ENCODE data around the gene IFIT1.
"Not testable (repeated sequence)": the region's sequence is repeated elsewhere in the genome, so short reads cannot be mapped to it uniquely, and the experiment has no call there.

The IFIT1 gene

DNA sequence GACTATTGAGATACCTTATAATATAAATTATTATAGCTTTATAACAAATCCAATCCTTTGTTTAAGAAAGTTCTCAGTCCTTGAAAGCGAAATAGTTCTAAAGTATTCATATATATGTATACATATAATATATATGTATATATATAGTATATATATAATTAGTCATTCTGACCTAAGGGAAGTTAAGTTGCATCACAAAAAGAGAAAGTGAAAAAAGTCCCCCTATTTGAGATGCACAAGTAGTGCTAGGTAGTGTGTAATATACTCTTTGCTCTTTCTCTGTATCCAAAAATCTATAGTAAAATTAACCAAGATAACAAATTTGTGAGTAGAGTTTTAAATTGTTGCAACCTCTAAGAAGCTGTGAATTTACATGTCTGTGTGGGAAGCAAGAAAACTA is 27.9 kb upstream of the IFIT1 start:
- DNase-seq (ENCODE audit: low spot score), result no peak

DNA sequence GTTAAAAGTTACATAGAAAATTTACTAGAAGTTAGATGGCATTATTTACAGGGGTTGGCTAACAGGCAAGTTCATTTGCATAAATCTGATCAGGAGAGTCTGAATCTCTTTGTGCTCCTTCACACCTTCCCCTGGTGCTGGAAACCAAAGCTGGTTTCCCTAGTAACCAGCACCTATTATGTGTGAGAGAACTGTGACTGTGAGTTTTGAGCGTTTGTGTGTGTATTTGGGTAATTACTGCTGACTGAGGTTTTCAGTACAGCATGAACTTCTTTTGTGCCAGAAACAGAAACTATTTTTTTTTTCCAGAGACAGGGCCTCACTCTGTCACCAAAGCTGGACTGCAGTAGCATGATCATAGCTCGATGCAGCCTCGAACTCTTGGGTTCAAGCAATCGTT is 24.9 kb upstream of the IFIT1 start:
- DNase-seq (ENCODE audit: low spot score), result peak; percentile 73

DNA sequence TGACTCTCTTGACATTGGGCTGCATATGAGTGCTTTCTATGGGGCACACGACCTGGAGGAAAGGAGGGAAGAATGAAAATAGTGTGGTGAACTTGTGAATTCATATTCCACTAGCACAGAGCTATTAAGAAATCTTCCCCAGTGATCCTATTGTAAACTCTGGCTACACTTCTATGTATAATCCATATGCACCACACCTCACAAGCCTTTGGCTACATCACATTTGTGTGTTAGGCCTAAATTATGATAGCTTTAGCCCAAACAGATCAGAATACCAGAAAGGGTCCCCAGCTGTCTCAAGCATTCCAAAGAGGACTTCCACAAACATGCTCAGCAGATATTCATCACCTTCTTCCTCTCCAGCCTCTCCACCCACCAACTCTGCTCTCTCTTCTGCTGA is 24.3 kb upstream of the IFIT1 start:
- DNase-seq (ENCODE audit: low spot score), result no peak

DNA sequence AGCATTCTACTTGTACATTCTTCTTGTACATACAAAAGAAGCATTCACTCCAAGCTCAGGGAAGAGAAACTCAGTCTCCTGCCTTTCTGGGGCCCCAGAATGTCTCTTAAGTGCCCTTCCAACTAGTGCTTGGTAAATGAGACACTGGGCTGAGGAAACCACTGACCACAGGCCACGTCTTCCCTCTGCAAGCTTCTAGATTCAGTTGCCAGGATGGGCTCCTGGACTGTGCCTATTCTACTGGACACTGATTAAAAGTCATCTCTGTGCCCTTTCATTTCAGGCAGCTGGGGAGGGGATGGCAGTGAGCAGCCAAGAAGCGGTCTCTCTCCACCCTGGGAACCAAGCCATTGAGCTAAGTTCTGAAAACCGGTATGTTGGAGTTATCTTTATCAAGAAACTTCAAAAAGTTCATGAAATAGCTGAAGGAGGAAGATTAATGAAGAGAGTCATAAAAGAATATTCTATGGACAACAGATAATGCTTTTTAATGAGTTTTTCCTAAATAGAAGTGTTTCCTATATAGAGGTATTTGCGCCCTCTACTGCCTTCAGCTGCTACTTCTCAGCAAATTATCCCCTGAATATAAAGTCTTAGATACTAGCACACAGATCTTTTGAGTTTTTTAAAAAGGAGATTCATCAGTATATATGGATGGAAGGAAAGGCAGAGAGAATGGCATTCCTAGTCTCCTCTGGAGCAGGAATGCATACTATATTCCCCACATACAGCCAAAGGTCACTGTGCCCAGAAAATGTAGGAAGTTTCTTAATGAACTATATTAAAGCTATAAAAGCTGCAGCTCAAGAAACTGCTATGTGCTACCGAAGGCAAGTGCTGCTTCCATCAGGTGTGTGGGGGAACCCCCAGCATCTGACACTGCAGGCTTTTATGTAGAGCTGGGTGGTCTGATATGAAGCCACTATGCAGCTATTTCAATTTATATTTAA is 23.0 kb upstream of the IFIT1 start:
- peak; percentile 74 for DNase-seq (ENCODE audit: low spot score)

DNA sequence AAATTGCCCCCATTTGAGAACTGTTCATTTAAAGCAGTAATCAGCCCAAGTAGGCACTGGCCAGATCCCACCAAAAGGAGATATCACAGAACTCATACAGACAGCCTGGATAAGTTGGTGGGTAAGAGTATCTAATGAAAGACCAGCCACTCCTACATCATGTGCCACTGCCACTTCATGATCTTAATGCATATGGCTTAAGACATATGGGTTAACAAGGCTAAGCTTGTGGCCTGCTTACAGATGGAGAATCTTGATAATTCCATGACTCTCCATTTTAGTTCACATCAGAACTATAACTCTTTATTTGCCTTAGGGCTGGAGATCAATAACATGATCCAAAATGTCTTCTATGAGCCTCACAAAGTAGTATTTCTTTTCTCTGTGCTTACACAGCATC is 21.3 kb upstream of the IFIT1 start:
- no peak for DNase-seq (ENCODE audit: low spot score)

DNA sequence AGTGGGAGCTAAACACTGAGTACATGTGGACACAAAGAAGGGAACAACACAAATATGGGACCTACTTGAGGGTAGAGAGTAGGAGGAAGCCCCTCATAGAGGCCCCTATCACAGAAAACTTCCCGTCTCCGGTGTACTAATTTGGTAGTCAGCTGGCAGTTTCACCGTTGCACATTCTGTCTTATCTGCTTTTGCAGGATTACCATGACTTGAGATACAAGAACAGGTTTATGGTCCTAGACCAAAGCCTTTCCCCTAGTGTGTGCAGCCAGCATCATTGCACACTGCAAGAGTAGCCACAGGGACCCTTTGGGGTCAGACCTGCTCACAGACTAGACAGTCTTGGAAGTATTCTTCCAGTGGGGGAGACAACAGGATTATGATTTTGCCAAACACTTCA is 20.4 kb upstream of the IFIT1 start:
- no peak for DNase-seq (ENCODE audit: low spot score)

DNA sequence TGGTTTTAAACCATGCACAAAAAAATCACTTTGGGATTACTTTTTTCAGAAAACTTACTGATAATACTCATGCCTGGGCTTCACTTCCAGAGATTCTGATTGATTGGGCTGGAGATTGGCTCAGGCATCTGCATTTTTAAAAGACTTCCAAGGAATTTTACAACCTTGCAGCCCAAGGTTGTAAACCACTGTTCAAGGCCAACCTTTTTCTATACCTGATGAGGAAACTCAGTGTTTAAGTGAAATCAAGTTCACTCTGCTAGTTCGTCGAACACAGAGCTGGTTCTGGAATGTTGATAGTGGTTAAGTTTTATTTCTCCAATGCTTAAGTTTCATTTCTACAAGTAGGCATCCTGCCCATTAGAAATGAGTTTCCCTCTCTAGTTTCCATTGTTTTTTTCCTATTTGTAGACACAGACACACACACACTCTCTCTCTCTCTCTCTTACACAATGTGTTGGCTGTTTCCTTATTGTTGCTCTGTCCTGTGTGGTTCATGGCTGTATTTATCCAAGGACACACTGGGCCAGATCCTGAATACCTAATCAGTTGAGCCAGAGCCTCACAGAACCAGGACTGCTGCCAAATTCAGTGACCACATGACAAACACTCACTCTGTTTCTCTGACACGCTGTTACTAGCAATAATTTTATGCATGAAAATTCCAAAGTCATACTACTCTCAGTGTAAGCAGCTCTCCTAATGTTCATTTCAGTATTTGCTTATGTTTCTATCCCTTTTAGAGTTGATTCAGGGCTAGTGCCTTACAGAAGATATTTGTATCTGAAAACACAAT is 18.3 kb upstream of the IFIT1 start:
- peak; percentile 98 for DNase-seq (ENCODE audit: low spot score)

DNA sequence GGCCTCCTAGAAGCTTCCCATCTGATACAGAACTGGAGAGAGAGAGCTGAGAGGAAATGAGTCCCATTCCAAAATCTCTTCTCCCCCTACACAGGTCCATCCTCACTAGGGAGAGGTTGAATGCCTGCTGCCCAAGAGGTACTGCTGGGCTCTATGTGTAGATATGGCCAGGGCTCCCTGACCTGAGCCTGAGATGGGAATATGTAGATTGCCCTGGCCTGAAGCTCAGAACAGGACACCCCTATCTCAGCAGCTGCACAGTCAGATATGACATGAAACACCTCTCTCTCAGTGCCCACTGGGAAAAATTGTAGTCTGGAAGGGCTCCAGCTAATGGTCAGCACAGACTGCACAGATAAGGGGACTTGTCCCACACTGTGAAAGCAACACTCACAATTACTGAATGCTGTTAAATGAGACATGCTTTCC is 17.7 kb upstream of the IFIT1 start:
- peak; percentile 34 for DNase-seq (ENCODE audit: low spot score)

DNA sequence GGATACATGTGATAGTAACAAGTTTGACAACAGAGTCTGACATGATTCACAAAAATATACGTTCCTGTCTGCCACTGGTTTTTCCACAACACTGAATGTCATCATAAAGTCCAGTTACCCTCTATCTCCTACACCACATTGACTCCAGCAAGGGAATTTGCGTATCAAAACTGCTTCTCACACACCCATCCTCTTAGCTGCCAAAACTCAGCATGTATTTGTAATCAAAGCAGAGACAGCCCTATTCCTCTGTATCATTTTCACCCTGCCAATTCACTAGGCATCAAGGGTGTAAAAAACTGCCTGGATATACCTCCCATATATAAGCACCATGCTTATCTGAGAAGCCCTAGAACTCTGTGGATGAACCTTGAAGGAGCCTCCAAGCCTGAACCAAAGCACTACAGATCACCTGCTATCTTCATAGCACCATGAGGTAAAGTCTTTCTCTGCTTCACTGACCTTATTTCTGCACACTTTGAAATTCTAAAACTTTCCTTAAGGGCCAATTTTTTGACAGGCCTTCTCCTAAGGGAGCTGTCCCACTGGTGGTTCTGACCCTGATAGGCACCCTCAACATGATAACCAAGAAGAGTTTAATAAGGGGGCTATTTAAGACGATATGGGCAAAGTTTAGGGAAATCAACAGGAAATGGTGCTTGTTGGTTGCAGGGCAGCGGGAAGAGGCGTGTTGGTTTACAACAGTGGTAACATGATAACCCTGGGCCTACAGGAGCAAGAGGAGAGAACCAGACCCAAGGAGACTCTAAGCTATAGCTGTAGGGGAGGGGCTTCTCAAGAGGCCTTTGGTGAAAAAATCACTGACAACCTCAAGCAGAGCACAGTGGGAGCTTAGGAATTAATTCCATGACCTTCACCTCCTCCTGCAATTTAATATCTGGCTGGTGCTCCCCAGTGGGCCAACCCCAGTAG is 14.5 kb upstream of the IFIT1 start, which contains the start of gene IFIT1B:
Gene IFIT1B (plus strand): TSS at position 352 of the 933 bp plus-strand sequence. CDS start 80 bp downstream, at position 432.
- DNase-seq (ENCODE audit: low spot score), result no peak

DNA sequence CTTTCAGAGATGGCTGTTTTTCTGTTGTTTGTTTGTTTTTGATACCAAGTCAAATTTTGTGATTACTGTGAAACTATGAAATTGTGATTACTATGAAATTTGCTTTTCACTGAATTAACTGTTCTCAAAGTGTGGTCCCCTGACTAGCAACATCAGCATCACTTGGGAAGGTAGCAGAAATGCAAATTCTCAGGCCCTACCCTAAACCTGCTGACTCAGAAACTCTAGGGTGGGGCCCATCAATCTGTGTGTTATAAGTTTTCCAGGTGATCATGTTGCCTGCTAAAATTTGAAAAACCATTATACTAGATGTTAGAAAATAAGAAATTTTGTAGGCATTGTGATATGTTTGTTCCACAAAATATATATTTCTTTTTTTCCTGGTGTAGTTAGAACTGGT is 13.3 kb upstream of the IFIT1 start:
- no peak for DNase-seq (ENCODE audit: low spot score)

DNA sequence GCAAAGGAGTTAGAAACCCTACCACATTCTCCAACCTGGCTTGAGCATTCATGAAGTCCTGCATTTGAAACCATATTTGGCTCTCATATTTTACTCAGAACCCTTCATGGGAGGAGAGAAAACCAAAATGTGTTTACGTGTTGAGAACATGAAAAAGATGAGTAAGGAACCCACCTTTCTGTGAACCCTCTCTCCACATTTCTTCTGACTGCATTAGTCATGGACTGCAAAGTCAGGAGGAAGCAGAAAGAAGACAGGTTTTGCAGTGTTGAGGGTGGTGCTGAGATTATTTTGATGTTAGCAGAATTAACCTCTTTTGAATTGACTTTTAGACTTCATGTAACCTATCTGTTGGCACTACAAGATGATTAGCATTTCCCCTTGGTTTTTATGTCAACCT is 9.7 kb upstream of the IFIT1 start:
- no peak for DNase-seq (ENCODE audit: low spot score)

DNA sequence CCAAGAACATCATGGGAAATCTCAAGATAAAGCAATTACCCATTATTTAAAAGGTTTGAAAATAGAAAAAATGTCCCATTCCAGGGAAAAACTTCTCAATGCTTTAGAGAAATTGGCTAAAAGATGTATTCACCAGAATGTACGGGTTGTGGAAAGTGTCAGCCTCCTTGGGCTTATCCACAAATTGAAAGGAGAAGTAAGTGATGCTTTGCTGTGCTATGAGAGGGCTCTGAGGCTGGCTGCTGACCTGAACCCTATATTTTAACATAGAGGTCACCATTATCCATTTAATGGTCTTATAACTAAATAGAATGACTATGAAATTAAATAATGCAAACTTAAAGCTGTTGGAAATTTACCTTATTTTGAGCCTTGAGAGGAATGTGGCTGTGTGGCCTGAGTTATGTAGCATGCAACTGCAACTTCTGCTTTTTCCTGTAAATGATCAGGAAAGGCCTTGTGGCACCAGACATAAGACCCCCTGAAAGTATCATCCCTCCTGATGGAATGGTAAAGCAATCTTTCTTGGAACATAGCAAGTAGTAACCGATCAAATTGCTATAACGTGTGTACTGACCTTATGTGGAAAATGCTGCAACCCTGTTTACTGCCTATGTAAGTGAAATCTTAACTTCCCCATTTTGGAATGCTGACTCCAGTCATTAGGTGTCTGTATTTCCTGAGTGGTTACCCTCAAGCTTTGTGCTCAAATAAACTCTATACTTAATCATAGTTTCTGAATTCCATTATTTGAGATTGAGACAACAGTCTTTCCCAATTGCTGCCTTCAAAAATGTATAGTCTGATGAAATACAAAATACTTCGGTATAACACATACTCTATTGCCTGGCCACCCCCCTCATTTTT is 7.7 kb upstream of the IFIT1 start:
- DNase-seq (ENCODE audit: low spot score), result peak; percentile 31

DNA sequence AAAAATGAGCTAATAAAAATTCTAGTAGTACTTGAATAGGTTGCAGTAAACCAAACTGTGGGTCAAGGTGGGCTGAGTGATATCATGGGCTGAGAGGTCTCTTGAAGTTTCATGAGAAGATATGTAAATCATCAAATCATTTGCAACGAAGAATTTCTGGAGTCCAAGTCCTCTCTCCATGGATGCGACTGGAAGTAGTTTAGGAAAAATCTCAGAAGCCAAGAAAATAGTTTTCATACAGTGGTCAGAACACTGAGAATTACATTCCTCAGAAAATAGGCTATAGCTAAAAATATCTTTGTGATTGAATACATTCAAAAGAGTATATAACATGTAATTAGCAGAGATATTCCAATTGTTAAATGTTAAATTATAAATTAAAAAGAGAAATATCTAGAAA is 3.6 kb upstream of the IFIT1 start:
- DNase-seq (ENCODE audit: low spot score), result no peak

DNA sequence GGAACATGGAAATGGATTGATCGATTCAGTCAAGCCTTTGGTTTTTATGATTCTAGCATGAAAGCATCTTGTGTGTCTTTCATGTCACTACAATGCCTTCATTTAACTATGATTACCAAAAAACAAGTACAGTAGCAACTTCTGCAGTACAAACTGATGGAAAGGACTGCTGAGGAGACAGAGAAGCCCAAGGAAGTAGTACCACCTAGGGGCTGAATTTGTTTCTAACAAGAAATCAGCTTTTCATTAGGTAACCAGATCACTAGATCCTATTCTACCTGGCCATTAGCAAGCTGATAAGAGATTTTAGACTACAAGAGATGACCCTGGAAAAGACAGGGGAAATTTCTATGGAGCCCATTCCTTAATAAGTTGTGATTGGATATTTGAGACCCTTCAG is 3.2 kb upstream of the IFIT1 start:
- peak; percentile 79 for DNase-seq (ENCODE audit: low spot score)

DNA sequence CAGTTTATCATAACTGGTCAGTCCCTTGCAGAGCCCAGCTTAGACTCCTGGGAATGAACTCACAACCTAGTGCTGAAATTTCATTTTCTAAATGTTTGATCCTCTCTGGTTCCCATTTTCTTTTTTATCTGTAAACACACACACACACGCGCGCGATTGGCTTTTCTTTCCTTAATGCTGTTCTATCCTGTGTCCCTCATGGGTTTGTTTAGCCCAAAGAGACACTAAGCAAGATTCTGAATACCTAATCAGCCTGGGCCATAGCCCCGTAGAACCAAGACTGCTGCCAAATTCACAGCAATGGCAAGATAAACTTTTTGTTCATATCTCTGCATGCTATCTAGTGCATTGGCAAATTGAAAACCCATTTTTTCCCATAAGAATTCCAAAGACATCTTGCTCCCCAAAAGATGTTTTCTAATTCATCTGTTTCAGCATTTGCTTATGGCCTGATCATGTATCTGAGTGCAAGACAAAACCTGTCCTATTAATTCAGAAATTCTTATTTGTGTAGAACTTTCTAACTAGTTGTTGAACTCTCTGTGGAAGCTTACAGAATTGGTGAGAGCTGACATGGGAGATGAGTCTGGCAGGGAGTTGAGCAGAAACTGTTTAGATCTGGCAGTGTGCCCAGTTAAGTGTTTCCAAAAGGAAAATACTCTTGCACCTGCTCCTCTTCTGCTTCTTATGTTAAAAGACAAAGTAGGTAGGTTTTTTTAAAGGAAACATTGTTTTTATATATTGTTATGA is 1.8 kb upstream of the IFIT1 start:
- no peak for DNase-seq (ENCODE audit: low spot score)

DNA sequence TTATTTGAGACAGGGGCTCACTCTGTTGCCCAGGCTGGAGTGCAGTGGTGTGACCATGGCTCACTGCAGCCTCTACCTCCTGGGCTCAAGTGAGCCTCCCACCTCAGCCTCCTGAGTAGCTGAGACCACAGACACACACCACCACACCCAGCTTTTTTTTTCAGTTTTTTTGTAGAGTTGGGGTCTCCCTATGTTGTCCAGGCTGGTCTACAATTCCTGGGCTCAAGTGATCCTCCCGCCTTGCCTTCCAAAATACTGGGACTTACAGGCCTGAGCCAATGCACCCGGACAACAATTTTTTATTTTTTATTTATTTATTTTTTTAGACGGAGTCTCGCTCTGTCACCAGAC is 1.2 kb upstream of the IFIT1 start:
- DNase-seq (ENCODE audit: low spot score), result not testable (repeated sequence)

DNA sequence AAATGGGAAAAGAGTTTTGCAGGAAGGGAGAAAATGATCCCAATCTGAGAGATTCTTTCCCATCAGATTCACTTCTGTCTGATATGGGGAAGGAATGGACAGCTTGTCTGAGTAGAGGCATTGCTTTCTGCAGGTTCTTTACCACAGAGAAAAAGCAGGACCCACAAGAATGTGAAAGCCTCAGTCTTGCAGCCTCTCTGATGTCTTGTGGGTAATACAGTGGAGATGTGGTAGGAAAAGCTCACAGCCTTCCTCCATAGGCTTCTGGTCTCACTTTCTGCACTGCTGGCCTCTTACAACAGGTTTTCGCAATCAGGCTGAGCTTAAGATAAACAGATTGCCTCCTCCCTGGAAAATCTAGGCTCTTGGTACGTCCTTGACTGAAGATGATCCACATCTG is 551 bp downstream of the IFIT1 start:
- DNase-seq (ENCODE audit: low spot score), result peak; percentile 55

DNA sequence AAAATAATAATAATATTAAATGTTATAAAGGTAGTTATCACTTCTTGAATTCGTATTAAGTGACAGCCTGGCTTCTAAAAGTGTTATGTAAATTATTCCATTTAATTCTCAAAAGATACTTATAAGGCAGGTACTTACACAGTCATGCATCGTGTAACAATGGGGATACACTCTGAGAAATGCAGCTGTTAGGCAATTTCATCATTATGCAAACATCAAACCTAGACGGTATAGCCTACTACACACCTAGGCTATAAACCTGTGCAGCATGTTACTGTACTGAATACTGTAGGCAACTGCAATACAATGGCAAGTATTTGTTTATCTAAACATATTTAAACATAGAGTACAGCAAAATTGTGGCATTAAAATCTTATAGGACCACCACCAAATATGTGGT is 1.5 kb downstream of the IFIT1 start:
- DNase-seq (ENCODE audit: low spot score), result no peak

DNA sequence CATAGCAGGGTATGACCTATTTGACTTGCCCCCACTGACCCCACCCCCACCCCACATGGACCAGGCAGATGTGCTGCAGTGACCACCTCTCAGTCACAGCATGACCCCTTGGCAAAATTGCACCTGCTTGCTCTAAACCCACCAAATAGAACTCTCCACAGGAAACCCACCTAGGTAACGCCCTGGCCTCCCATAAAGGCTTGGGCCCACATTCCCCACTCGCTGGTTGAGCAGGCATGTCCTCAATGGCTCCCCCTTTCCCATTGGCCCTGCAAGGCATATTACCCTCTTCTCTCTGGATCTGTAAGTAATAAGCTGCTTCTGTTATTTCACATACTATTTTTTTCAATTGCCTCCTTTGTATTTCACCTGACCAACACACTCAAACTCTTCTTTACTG is 2.7 kb downstream of the IFIT1 start:
- DNase-seq (ENCODE audit: low spot score), result no peak

DNA sequence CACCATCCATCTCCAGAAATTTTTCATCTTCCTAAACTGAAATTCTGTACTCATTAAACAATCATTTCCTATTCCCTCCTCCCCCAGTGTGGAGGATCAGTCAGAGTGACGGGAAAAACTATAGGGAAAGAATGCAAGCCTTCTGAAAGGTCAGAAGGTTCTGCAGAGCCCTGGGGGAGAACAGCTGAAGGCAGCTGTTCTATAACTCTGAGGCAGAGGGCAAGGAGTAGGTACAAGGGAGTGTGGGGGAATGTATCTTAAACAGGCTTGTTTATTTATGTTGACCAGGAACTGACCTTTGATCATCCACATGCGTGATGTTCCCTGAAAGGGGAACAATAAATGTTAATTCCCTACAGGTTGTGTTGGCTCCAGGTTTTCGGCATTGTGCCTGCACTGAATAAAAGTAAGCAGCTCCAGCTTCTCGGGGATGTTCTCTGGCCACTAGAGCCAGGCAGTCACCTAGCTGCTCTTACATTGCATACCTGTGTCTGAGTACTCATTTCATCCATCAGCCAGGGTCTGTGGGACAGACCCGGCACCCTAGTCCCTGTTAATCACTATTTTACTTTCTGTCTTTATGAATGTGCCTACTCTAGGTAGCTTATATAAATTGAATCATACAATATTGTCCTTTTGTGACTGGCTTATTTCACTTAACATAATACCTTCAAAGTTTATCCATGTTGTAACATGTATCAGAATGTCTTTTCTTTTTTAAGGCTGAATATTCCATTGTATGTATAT is 5.8 kb downstream of the IFIT1 start:
- no peak for DNase-seq (ENCODE audit: low spot score)

Measured in Ammon's horn (tissue), 1 donor.